ENCODE data around the gene KIFBP.
A peak's percentile ranks its signal among the peaks of the same experiment; 100 is the strongest.

The KIFBP gene

DNA sequence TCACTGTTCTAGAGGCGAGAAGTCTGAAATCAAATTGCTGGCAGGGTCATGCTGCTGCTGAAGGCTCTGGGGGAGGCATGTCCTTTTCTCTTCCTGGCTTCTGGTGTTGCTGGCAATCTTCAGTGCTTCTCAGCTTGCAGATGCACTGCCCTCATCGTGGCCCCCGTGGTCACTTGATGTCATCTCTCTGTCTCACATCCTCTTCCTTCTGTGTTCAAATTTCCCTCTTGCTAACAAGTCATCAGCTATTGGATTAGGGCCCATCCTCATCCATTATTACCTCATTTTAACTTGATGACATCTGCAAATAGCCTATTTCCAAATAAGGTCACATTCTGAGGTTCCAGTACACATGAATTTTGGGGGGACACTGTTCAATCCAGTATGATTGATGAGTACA is 62.7 kb downstream of the KIFBP start:
- DNase-seq (ENCODE audit: low read depth): no peak

- DNase-seq (ENCODE audit: low read depth): no peak
Observed at GRCh38 chr10:69051710-69052487, 63.3 kb downstream of the KIFBP start.

GRCh38 chr10:69052736-69053135 is 64.1 kb downstream of the KIFBP start:
- no peak for DNase-seq (ENCODE audit: low read depth)

- DNase-seq (ENCODE audit: low read depth): no peak
Observed at GRCh38 chr10:69055241-69055640, 66.6 kb downstream of the KIFBP start.

DNA sequence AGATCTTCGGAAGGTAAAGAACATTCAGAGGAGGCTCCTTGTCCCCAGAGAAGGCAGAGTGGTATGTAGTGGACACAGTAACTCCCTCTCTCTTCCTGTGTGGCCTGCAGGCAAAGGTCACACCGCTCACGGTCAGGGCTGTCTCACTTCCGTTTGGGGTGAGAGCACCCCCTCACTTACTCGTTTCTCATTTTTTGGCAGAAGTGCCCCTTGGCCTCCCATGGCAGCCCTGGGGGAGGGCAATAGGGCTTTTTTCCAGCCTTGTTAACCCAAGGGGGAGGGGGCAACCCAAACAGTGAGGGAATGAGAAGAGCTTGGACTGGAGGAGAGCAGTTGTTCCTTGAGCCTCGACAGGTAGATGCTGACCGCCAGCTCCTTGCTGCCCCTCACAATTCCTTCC is 67.5 kb downstream of the KIFBP start:
- DNase-seq (ENCODE audit: low read depth): no peak

GRCh38 chr10:69056536-69057260 is 68.1 kb downstream of the KIFBP start:
- no peak for DNase-seq (ENCODE audit: low read depth)

DNA sequence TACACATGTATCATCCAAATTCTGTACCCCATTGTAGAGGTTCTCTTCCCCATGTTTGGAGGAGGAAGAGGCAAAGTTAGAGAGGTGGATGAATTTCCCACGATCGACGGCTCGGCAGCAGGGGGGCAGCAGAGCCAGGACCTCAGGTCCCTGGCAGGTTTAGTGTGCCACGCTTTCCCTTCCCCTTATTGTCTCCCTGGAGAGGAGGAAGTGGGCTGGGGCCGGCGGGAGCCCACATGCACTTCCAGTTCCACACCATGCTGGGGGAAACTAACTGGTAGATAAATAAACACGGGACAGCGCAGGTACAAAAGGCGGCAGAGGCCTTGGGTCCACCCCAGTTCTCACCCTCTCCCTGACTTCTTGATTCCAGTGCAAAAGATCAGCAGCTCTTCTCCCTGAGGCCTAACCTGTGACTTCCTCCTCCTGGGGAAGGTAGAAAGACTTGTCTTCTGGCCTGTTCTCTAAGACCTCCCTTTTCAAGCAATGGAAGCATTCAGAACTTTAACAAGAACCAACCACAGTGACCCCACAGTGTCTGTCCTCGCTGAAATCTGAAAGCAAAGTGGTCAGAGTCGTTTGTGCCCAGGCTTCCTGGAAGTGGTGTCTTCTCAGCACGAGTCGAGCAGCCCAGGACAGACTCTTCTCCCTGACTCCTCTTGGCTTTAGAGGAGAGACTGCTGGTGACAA is 68.8 kb downstream of the KIFBP start:
- DNase-seq (ENCODE audit: low read depth): no peak

- no peak for DNase-seq (ENCODE audit: low read depth)
Observed at GRCh38 chr10:69057951-69058297, 69.3 kb downstream of the KIFBP start.

- no peak for DNase-seq (ENCODE audit: low read depth)
Observed at GRCh38 chr10:69060127-69060798, 71.7 kb downstream of the KIFBP start.

DNA sequence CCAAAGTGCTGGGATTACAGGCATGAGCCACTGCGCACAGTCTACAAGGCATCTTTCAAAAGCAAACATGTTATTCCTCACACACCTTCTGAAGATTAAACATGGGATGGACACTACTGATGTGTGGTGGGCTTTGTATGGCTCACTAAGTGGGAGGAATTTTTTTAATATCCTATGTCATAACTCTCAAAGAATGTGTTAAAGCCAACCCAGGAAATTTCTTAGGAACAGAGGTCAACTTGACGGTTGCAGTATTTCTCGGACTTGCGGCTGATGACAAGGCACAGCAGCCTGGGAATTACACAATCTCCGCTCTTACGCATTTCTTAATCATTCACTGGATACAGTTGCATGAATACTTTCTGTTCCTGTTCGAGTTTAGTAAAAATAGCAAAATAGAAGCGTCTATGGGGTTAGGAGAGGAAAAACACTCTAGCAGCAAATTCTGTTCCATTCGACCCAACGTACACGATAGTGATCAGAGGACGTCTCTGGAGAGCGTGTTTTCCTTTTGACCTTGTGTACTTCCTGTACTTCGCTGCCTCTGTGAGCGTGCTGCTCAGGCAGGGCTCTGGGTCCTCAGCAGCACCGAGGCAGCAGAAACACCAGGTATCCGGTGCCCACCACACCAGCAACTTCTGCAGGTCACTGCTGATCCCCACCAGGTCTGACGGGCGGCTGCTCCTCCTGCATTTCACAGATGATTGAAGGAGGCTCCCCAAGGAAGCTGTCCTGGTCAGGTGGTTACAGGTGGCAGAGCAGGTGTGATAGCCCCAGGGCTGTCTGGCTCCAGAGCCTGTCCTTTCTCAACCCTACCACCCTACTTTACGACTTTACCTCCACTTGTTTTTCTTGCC is 72.9 kb downstream of the KIFBP start:
- DNase-seq (ENCODE audit: low read depth): peak; percentile 97

- DNase-seq (ENCODE audit: low read depth): no peak
Observed at GRCh38 chr10:69062901-69063300, 74.3 kb downstream of the KIFBP start.

- no peak for DNase-seq (ENCODE audit: low read depth)
Observed at GRCh38 chr10:69064762-69065328, 76.2 kb downstream of the KIFBP start.

GRCh38 chr10:69065406-69066361 is 77.1 kb downstream of the KIFBP start:
- peak; percentile 55 for DNase-seq (ENCODE audit: low read depth)
